Lower leg skin (tissue), 3 donors: Measurements from ENCODE around the gene SLC4A5.

ENCODE experiments used
- CTCF ChIP-seq, 3 donors: fragments of 450-650 bp; IDR thresholded peaks; one replicate each; pipeline ENCODE4 v1.5.1; 2016; ENCODE audit warnings: antibody characterized with exemption in 3 of 3, mild to moderate bottlenecking in 3 of 3, moderate library complexity in 2 of 3
- POLR2A ChIP-seq, 2 donors: fragments of 450-650 bp; IDR thresholded peaks; one replicate each; pipeline ENCODE4 v1.6.1; 2016 to 2017; ENCODE audit warnings: antibody characterized with exemption in 2 of 2, mild to moderate bottlenecking in 1 of 2, moderate library complexity in 1 of 2

GRCh38 chr2:74233648-74234047 is 109.6 kb downstream of the SLC4A5 start:
- no peak for TF ChIP-seq CTCF (IDR thresholded peaks at IDR 0.05)
- no peak for TF ChIP-seq POLR2A (IDR thresholded peaks at IDR 0.05)
